ENCODE data around the gene TRAF4.

Gene TRAF4

DNA sequence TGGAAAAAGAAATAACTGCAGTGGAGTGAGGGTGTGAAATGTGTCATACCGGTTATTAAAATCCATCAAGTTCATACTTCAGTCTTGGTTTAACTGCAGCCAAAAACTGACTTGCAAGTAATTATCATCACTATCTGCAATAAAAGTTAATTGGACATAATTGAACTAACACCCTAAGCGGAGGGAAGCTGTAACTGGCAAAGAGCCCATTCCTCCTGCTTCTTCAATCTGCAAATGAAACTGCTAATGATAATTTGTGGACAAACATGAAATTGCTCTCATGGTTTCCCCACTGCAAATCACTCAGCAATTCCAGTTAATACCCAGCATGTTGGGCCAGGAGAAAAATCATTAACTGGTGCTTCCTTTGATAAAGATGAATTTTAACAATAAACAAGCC, 52.3 kb downstream of the TRAF4 start:
- no peak for DNase-seq
